Activated B cell treated with CpG ODN at 0.5 μM for 24 hours (primary cell): Measurements from ENCODE around the gene TMEM174. TPM values are rescaled to one million over a fixed set of nuclear protein-coding genes. Genes with fewer than 3 reads are reported as not detected.

Source experiments
- ATAC-seq: fragments of 200-7000 bp; cut with Tn5 transposase; one replicate; pipeline ENCODE4 v1.10.0; 2021; ENCODE audit warnings: low read depth, mild to moderate bottlenecking, moderate library complexity
- CTCF ChIA-PET: fragments of 350-600 bp; sonication (Branson Sonifier 250); formaldehyde crosslinking; loops from one replicate; lab custom pipeline; 2021; ENCODE audit warnings: antibody characterized with exemption; lab: Charles Lee
- POLR2A ChIA-PET: fragments of 350-600 bp; sonication (Branson Sonifier 250); formaldehyde crosslinking; loops from one replicate; lab custom pipeline; 2021; ENCODE audit warnings: antibody characterized with exemption; lab: Charles Lee
- DNase-seq: peaks from one replicate; pipeline ENCODE4 v3.0.0; 2022
- H3K27ac Mint-ChIP-seq: one replicate; pipeline ENCODE4 v1.8.0; 2020; ENCODE audit warnings: mixed read lengths
- H3K27me3 Mint-ChIP-seq: one replicate; pipeline ENCODE4 v1.8.0; 2021; ENCODE audit warnings: mixed read lengths
- H3K36me3 Mint-ChIP-seq: one replicate; pipeline ENCODE4 v1.8.0; 2021; ENCODE audit warnings: low read depth, mixed read lengths
- H3K4me1 Mint-ChIP-seq: one replicate; pipeline ENCODE4 v1.8.0; 2021; ENCODE audit warnings: mixed read lengths
- H3K4me3 Mint-ChIP-seq: one replicate; pipeline ENCODE4 v1.8.0; 2020; ENCODE audit warnings: mild to moderate bottlenecking, mixed read lengths
- H3K9me3 Mint-ChIP-seq: one replicate; pipeline ENCODE4 v1.8.0; 2020; ENCODE audit warnings: mixed read lengths
- intact Hi-C: fragments of 100-400 bp; cut with micrococcal nuclease; formaldehyde crosslinking; loops from one replicate; pipeline ENCODE4 v1.15.1; 2024
- total RNA-seq: library from RNA; stranded (reverse); gene quantifications from 2 replicates; pipeline ENCODE4 v1.2.3, GENCODE V29; 2022
- TF ChIP-seq, protein P1 (sequence below): fragments of 200-600 bp; IDR thresholded peaks from one replicate; pipeline ENCODE4 v1.8.0; 2022; ENCODE audit warnings: antibody characterized with exemption, mild to moderate bottlenecking

Gene TMEM174
- total RNA-seq, 1 donor from 2014 or later: not detected

GRCh38 chr5:73158313-73158712 lies 14.7 kb upstream of the TMEM174 start:
- TF ChIP-seq, protein P1, sequence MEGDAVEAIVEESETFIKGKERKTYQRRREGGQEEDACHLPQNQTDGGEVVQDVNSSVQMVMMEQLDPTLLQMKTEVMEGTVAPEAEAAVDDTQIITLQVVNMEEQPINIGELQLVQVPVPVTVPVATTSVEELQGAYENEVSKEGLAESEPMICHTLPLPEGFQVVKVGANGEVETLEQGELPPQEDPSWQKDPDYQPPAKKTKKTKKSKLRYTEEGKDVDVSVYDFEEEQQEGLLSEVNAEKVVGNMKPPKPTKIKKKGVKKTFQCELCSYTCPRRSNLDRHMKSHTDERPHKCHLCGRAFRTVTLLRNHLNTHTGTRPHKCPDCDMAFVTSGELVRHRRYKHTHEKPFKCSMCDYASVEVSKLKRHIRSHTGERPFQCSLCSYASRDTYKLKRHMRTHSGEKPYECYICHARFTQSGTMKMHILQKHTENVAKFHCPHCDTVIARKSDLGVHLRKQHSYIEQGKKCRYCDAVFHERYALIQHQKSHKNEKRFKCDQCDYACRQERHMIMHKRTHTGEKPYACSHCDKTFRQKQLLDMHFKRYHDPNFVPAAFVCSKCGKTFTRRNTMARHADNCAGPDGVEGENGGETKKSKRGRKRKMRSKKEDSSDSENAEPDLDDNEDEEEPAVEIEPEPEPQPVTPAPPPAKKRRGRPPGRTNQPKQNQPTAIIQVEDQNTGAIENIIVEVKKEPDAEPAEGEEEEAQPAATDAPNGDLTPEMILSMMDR: no peak
- Mint-ChIP-seq H3K4me1 (peaks cover 23% of the 10 kb centered on the region), H3K9me3 (no peaks in the 10 kb centered on the region), H3K27me3 (peaks cover 62% of the 10 kb centered on the region), H3K36me3 (no peaks in the 10 kb centered on the region), H3K4me3 (no peak overlapping the region), H3K27ac (no peak overlapping the region)
- ChIA-PET CTCF (no interaction called here), POLR2A (no interaction called here)
- ATAC-seq (no peak), DNase-seq (no peak)
- intact Hi-C loops: no loop called here

DNA sequence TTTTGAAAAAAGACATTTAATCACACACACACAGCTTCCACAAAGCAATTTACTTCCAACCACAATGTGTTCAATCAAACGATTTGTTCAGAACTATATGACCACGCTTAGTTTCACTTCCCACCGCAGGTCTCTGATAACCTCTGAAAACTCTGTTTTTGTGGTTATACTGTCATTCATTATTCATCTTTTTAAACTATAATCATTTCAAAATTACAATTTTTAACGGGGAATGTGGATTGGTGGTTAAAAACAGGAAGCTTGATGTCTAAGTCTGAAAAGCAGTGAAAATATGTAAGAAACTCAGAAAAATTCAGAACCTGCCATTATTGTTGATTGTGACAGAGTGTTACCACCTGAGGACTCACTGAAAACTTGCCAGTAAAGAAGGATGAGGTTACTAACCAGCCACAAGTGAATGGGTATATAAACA lies 12.7 kb upstream of the TMEM174 start:
- Mint-ChIP-seq H3K27me3 (peaks cover 59% of the 10 kb centered on the region), H3K36me3 (no peaks in the 10 kb centered on the region), H3K27ac (no peak overlapping the region), H3K4me1 (peaks cover 17% of the 10 kb centered on the region), H3K4me3 (no peak overlapping the region), H3K9me3 (peaks cover 4% of the 10 kb centered on the region)
- TF ChIP-seq, protein P1: no peak
- ATAC-seq (peak; percentile 45), DNase-seq (no peak)
- intact Hi-C loops: no loop called here
- POLR2A ChIA-PET: no interaction called here
- CTCF ChIA-PET: no interaction called here

GRCh38 chr5:73170522-73170921 lies 2.5 kb upstream of the TMEM174 start:
- Mint-ChIP-seq H3K36me3 (no peaks in the 10 kb centered on the region), H3K4me3 (no peak overlapping the region), H3K27ac (no peak overlapping the region), H3K4me1 (peaks cover 3% of the 10 kb centered on the region), H3K9me3 (no peaks in the 10 kb centered on the region), H3K27me3 (peaks cover 58% of the 10 kb centered on the region)
- ChIA-PET POLR2A (no interaction called here), CTCF (no interaction called here)
- ATAC-seq (no peak), DNase-seq (no peak)
- TF ChIP-seq, protein P1: no peak
- intact Hi-C loops: no loop called here

DNA sequence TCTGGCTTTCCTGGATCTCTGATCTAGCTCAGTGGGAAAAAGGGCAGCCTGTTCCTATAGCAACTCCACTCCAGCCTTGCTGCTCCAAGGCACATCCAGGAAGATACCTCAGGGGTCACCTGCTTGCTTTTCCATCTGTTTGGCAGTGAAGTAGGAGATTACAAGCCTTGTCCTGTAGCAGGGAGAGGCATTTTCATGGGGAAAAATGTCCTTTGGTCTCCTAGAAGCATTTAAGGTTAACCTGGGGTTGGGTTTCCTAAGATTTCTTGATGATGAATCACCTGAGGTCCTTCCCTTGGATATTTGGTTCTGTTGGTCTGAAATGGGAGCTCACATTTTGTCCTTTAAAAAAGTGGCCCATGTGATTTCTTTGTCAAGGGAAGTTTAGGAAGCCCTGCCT lies 1.5 kb upstream of the TMEM174 start:
- H3K27ac Mint-ChIP-seq: no peak overlapping the region
- H3K9me3 Mint-ChIP-seq: no peaks in the 10 kb centered on the region
- CTCF ChIA-PET: no interaction called here
- peaks cover 55% of the 10 kb centered on the region for H3K27me3 Mint-ChIP-seq
- POLR2A ChIA-PET: no interaction called here
- H3K36me3 Mint-ChIP-seq: no peaks in the 10 kb centered on the region
- peaks cover 3% of the 10 kb centered on the region for H3K4me1 Mint-ChIP-seq
- H3K4me3 Mint-ChIP-seq: no peak overlapping the region
- TF ChIP-seq, protein P1: no peak
- intact Hi-C loops: no loop called here
- ATAC-seq: no peak
- no peak for DNase-seq

GRCh38 chr5:73174100-73174815 lies 1.3 kb downstream of the TMEM174 start:
- H3K27me3 Mint-ChIP-seq: peaks cover 47% of the 10 kb centered on the region
- ChIA-PET POLR2A (no interaction called here), CTCF (no interaction called here)
- no peak overlapping the region for H3K27ac Mint-ChIP-seq
- no peaks in the 10 kb centered on the region for H3K9me3 Mint-ChIP-seq
- H3K4me3 Mint-ChIP-seq: no peak overlapping the region
- peaks cover 3% of the 10 kb centered on the region for H3K4me1 Mint-ChIP-seq
- H3K36me3 Mint-ChIP-seq: no peaks in the 10 kb centered on the region
- intact Hi-C loops: no loop called here
- TF ChIP-seq, protein P1: no peak
- no peak for ATAC-seq
- DNase-seq: no peak
